Heart right ventricle (tissue), 16 donors: ENCODE results near the gene PACSIN2. TPM values are rescaled to one million over a fixed set of nuclear protein-coding genes. Genes with fewer than 3 reads are reported as not detected.

Experiments used
- ATAC-seq, 8 donors: fragments of 200-7000 bp; cut with Tn5 transposase; one replicate each; pipeline ENCODE4 v1.9.1; 2020; ENCODE audit warnings: mild to moderate bottlenecking in 8 of 8, moderate library complexity in 8 of 8, moderate number of reproducible peaks in 1 of 8
- DNase-seq, 2 donors: peaks; one replicate each; pipeline ENCODE4 v3.0.0-alpha.2; 2020
- H3K27ac ChIP-seq, 10 donors: fragments of 200-600 bp; sonication (generic) in 2 of 10; one replicate each; pipeline versions ENCODE4 v1.5.0 to v1.8.0; 2020 to 2022; ENCODE audit warnings: mild to moderate bottlenecking in 3 of 10
- H3K27me3 ChIP-seq, 7 donors: fragments of 200-600 bp; one replicate each; pipeline ENCODE4 v1.8.0; 2021 to 2022; ENCODE audit warnings: mild to moderate bottlenecking in 2 of 7
- H3K36me3 ChIP-seq, 9 donors: fragments of 200-600 bp; sonication (generic) in 1 of 9; one replicate each; pipeline versions ENCODE4 v1.5.0 to v1.8.0; 2020 to 2022; ENCODE audit warnings: mild to moderate bottlenecking in 2 of 9
- H3K4me1 ChIP-seq, 9 donors: fragments of 200-600 bp; sonication (generic) in 1 of 9; one replicate each; pipeline versions ENCODE4 v1.5.0 to v1.8.0; 2020 to 2022; ENCODE audit warnings: mild to moderate bottlenecking in 4 of 9
- H3K4me3 ChIP-seq, 10 donors: fragments of 200-600 bp; sonication (generic) in 2 of 10; one replicate each; pipeline versions ENCODE4 v1.5.0 to v1.8.0; 2020 to 2022; ENCODE audit warnings: mild to moderate bottlenecking in 7 of 10, moderate library complexity in 2 of 10
- H3K9me3 ChIP-seq, 11 donors: fragments of 200-600 bp in 10 of 11; sonication (generic) in 2 of 11; one replicate each; pipeline versions ENCODE4 v1.5.0 to v1.8.0; 2013 to 2022; ENCODE audit warnings: mild to moderate bottlenecking in 2 of 11, control low read depth in 1 of 11, moderate library complexity in 1 of 11
- WGBS, 2 donors: extraction: QIAGEN DNeasy Blood & Tissue Kit; methylation state at CpG; one replicate each; pipeline ENCODE4 v1.1.7; 2013; ENCODE audit warnings: inconsistent platforms in 1 of 2; 5-methylcytosine and 5-hydroxymethylcytosine counted together
- intact Hi-C, 10 donors: fragments of 100-400 bp; cut with DNase I; formaldehyde crosslinking; loops; one replicate each; pipeline versions ENCODE4 v1.11.1 to v1.14.2; 2022
- polyA plus RNA-seq, 2 donors: library from polyadenylated mRNA; stranded (reverse); fragments of 200-250 nt; gene quantifications; one replicate each; pipeline ENCODE4 v1.2.3, GENCODE V29; 2013
- total RNA-seq, 10 donors: library from RNA; stranded (reverse); fragmentation: NEBNext Ultra II Directional in 3 of 10; extraction: Animal tissue kit (Norgen Biotek cat#: 25700) in 3 of 10; gene quantifications; one replicate each; pipeline versions ENCODE4 v1.2.1 to v1.2.4, GENCODE V29; 2021 to 2023
- TF ChIP-seq, protein P1 (sequence below), 9 donors: fragments of 200-600 bp; sonication (generic) in 2 of 9; IDR thresholded peaks; one replicate each; pipeline versions ENCODE4 v1.5.0 to v1.8.0; 2021 to 2022; ENCODE audit warnings: antibody characterized with exemption in 9 of 9, mild to moderate bottlenecking in 5 of 9, moderate library complexity in 1 of 9
- donor health status: Arrhythmogenic right ventricular cardiomyopathy.
- donor health status: ischemic (EF 13 %, LVEDD 7.1; RV severe dilation, severe dysfunction).
- donor health status: healthy with polysubstance abuse.
- donor health status: DM: no; HTN: yes; CAD: no.
- donor health status: DM: no; HTN: no; CAD: no.
- donor health status: ischemic (EF 25% LVEDD 6.9; RV normal size, moderate dysfunction).
- donor health status: ischemic (EF 25% LVEDD 5.7; RV mildly dilated, moderate dysfunction).
- donor health status: healthy.
- donor health status: DM: yes; HTN: yes; CAD: no.
- donor health status: Ischemic cardiomyopathy.
- donor health status: ischemic (EF 35%, LVEDD 5.7; RV mildly dilated, moderate dysfunction).
- donor health status: nonischemic (EF 11% LVEDD 7.7; RV severe dilation, severe dysfunction).
- donor health status: DM: yes; HTN: yes; CAD: no.
- donor health status: PGD.
- donor health status: ischemic (EF 29% LVEDD 5.4; RV normal size, mild dysfunction).
- donor health status: nonischemic (EF 23%, LVEDD 6.1; RV moderate dilation, normal function).

Gene PACSIN2
- total and polyA plus RNA-seq, 12 donors: 24.3 to 69.7 (median 57.0) TPM

DNA sequence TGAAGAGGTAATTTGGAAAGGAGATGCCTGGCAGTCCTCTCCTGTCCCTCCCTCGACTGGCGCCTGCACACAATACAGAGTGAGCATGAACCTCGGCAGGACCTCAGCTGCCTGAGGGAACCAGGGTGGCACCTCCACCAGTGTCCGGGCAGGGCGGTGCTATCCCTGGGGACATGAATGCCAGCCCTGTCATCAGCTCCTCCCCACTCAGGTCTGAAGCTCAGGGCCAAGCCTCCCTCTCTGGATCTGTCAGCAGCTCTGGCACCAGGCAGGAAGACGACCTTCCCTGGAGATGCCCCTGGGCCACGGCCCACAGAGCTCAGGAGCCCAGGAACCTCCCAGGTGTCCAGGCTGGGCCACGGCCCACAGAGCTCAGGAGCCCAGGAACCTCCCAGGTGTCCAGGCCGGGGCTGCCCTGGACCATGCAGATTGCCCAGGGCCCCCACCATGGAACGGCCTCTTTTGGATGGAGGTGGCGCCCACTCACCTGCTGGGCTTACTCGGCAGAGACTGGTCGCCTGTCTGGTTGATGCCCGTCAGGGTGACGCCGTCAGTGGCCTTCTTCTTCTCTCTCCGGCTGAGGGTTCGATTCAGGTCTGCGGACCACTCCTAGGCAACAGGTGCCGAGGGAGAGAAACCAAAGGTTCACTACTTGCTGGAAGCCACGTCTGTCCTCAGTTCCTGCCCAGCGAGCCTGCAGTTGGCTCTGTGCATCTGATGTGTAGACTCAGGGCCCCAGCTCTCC is 136.2 kb downstream of the PACSIN2 start:
- DNase-seq (peak in 1 of 2 donors; percentile 49), ATAC-seq (peak in 5 of 8 donors; percentile 25 to 54 (median 37))
- Histone ChIP-seq H3K27me3 (no peaks in the 10 kb centered on the region), H3K4me3 (no peak overlapping the region), H3K36me3 (peaks cover 0 to 100% (median 63%) of the 10 kb centered on the region in 9 donors), H3K9me3 (no peaks in the 10 kb centered on the region), H3K4me1 (peaks cover 0 to 29% (median 13%) of the 10 kb centered on the region in 9 donors), H3K27ac (peak overlapping the region in 4 of 10 donors; percentile 5 to 46 (median 17))
- intact Hi-C loops: loop anchor here in 1 of 10 donors (10.0 kb wide), 1 partner anchor 146 kb away; no protein-coding TSS in a partner anchor
- WGBS, 2 donors: 79 to 86% methylated on average over 22 of the region's 22 CpGs
- TF ChIP-seq, protein P1, sequence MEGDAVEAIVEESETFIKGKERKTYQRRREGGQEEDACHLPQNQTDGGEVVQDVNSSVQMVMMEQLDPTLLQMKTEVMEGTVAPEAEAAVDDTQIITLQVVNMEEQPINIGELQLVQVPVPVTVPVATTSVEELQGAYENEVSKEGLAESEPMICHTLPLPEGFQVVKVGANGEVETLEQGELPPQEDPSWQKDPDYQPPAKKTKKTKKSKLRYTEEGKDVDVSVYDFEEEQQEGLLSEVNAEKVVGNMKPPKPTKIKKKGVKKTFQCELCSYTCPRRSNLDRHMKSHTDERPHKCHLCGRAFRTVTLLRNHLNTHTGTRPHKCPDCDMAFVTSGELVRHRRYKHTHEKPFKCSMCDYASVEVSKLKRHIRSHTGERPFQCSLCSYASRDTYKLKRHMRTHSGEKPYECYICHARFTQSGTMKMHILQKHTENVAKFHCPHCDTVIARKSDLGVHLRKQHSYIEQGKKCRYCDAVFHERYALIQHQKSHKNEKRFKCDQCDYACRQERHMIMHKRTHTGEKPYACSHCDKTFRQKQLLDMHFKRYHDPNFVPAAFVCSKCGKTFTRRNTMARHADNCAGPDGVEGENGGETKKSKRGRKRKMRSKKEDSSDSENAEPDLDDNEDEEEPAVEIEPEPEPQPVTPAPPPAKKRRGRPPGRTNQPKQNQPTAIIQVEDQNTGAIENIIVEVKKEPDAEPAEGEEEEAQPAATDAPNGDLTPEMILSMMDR (IDR thresholded peaks at IDR 0.05): no peak

GRCh38 chr22:42877597-42878340 is 137.2 kb downstream of the PACSIN2 start:
- no peak overlapping the region for H3K4me3 ChIP-seq
- DNase-seq (no peak), ATAC-seq (peak in 4 of 8 donors; percentile 5 to 51 (median 20))
- TF ChIP-seq, protein P1 (IDR thresholded peaks at IDR 0.05): no peak
- intact Hi-C loops: loop anchor here in 1 of 10 donors (10.0 kb wide), 1 partner anchor 147 kb away; no protein-coding TSS in a partner anchor
- peak overlapping the region in 4 of 10 donors; percentile 5 to 46 (median 16) for H3K27ac ChIP-seq
- H3K27me3 ChIP-seq: no peaks in the 10 kb centered on the region
- H3K4me1 ChIP-seq: peaks cover 0 to 29% (median 13%) of the 10 kb centered on the region in 9 donors
- 69 to 75% methylated on average over 12 of the region's 12 CpGs for WGBS, 2 donors
- no peaks in the 10 kb centered on the region for H3K9me3 ChIP-seq
- peaks cover 0 to 100% (median 71%) of the 10 kb centered on the region in 9 donors for H3K36me3 ChIP-seq

DNA sequence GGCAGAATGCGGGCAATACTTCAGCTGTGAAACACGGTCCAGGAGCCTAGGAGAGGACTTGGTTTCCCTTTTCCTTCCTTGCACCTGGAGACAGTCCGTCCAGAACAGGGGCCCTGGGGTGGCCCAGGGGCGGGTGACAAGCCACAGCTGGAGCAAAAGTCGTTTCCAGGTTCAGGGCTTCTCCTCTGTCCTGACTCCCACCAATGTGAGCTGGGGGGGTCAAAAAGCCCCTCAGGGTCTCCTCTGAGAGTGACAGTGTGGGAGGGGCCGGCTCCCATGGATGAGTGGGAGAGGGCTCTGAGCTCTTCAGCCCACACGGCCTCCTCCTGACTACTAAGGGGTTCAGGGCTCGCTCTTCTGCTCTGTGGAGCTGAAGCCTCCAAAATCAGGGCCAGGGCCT is 137.8 kb downstream of the PACSIN2 start:
- 76 to 86% methylated on average over 8 of the region's 8 CpGs for WGBS, 2 donors
- no peak for DNase-seq
- H3K4me1 ChIP-seq: peaks cover 0 to 26% (median 10%) of the 10 kb centered on the region in 9 donors

More for the DNA sequence above, 137.8 kb downstream of the PACSIN2 start:
- intact Hi-C loops: loop anchor here in 1 of 10 donors (10.0 kb wide), 1 partner anchor 148 kb away; no protein-coding TSS in a partner anchor
- Histone ChIP-seq H3K36me3 (peaks cover 0 to 100% (median 74%) of the 10 kb centered on the region in 9 donors), H3K4me3 (no peak overlapping the region), H3K9me3 (no peaks in the 10 kb centered on the region), H3K27me3 (no peaks in the 10 kb centered on the region), H3K27ac (peak overlapping the region in 1 of 10 donors; percentile 46)
- TF ChIP-seq, protein P1 (IDR thresholded peaks at IDR 0.05): no peak
- ATAC-seq: no peak
